Measurements from ENCODE around the gene RRP1B. TPM values are rescaled to one million over a fixed set of nuclear protein-coding genes. Genes with fewer than 3 reads are reported as not detected.

The RRP1B gene
- total and polyA plus RNA-seq, 8 donors: 4.0 to 23.6 (median 10.3) TPM

- peaks cover 88 to 100% (median 100%) of the 10 kb centered on the region in 4 donors for H3K36me3 ChIP-seq
- no peak overlapping the region for H3K4me3 ChIP-seq
- TF ChIP-seq CTCF (IDR thresholded peaks at IDR 0.05): no peak
- TF ChIP-seq POLR2AphosphoS5 (IDR thresholded peaks at IDR 0.05): no peak
- TF ChIP-seq EP300 (IDR thresholded peaks at IDR 0.05): no peak
- no peak for TF ChIP-seq POLR2A (IDR thresholded peaks at IDR 0.05)
- H3K4me1 ChIP-seq: no peaks in the 10 kb centered on the region
- no peaks in the 10 kb centered on the region for H3K27me3 ChIP-seq
- intact Hi-C loops (cut with DNase I; ENCODE audit: low total_unique reads): no loop called here
- no peak overlapping the region for H3K27ac ChIP-seq
- no peak for DNase-seq
- WGBS, 5 donors: 87 to 98% (median 95%) methylated on average over 6 to 12 of the region's 12 CpGs
- H3K9me3 ChIP-seq: no peaks in the 10 kb centered on the region
These were observed 29.5 kb downstream of the RRP1B start for GRCh38 chr21:43688906-43689305.

- WGBS, 5 donors: 93 to 96% (median 95%) methylated on average over 32 of the region's 32 CpGs
- no peaks in the 10 kb centered on the region for H3K4me1 ChIP-seq
- no peaks in the 10 kb centered on the region for H3K27me3 ChIP-seq
- DNase-seq: no peak
- H3K4me3 ChIP-seq: no peak overlapping the region
- peaks cover 91 to 100% (median 100%) of the 10 kb centered on the region in 4 donors for H3K36me3 ChIP-seq
- no peak overlapping the region for H3K27ac ChIP-seq
- intact Hi-C loops (cut with DNase I; ENCODE audit: low total_unique reads): loop anchor here (10.0 kb wide), 1 partner anchor 65 kb away; no protein-coding TSS in a partner anchor
- TF ChIP-seq EP300 (IDR thresholded peaks at IDR 0.05): no peak
- no peak for TF ChIP-seq POLR2A (IDR thresholded peaks at IDR 0.05)
- TF ChIP-seq POLR2AphosphoS5 (IDR thresholded peaks at IDR 0.05): no peak
- TF ChIP-seq CTCF (IDR thresholded peaks at IDR 0.05): no peak
- H3K9me3 ChIP-seq: no peaks in the 10 kb centered on the region
These were observed 30.4 kb downstream of the RRP1B start for GRCh38 chr21:43689556-43690337.

- DNase-seq: no peak
- TF ChIP-seq POLR2AphosphoS5 (IDR thresholded peaks at IDR 0.05) (no peak), CTCF (IDR thresholded peaks at IDR 0.05) (no peak), EP300 (IDR thresholded peaks at IDR 0.05) (no peak), POLR2A (IDR thresholded peaks at IDR 0.05) (no peak)
- no peak overlapping the region for H3K4me3 ChIP-seq
- 95 to 98% (median 95%) methylated on average over 4 to 7 of the region's 7 CpGs for WGBS, 5 donors
- H3K4me1 ChIP-seq: no peaks in the 10 kb centered on the region
- H3K27me3 ChIP-seq: no peaks in the 10 kb centered on the region
- H3K36me3 ChIP-seq: peaks cover 85 to 100% (median 100%) of the 10 kb centered on the region in 4 donors
- intact Hi-C loops (cut with DNase I; ENCODE audit: low total_unique reads): loop anchor here (10.0 kb wide), 1 partner anchor 64 kb away; no protein-coding TSS in a partner anchor
- H3K27ac ChIP-seq: no peak overlapping the region
- H3K9me3 ChIP-seq: no peaks in the 10 kb centered on the region
These were observed 31.0 kb downstream of the RRP1B start for GRCh38 chr21:43690346-43690745.

- no peak overlapping the region for H3K27ac ChIP-seq
- H3K27me3 ChIP-seq: no peaks in the 10 kb centered on the region
- no peaks in the 10 kb centered on the region for H3K4me1 ChIP-seq
- no peak for TF ChIP-seq CTCF (IDR thresholded peaks at IDR 0.05)
- TF ChIP-seq EP300 (IDR thresholded peaks at IDR 0.05): no peak
- TF ChIP-seq POLR2AphosphoS5 (IDR thresholded peaks at IDR 0.05): no peak
- TF ChIP-seq POLR2A (IDR thresholded peaks at IDR 0.05): no peak
- intact Hi-C loops (cut with DNase I; ENCODE audit: low total_unique reads): loop anchor here (10.0 kb wide), 1 partner anchor 64 kb away; no protein-coding TSS in a partner anchor
- H3K4me3 ChIP-seq: no peak overlapping the region
- peaks cover 77 to 100% (median 97%) of the 10 kb centered on the region in 4 donors for H3K36me3 ChIP-seq
- 96 to 97% (median 97%) methylated on average over 25 of the region's 25 CpGs for WGBS, 5 donors
- no peak for DNase-seq
- H3K9me3 ChIP-seq: no peaks in the 10 kb centered on the region
These were observed 31.9 kb downstream of the RRP1B start for GRCh38 chr21:43691086-43691795.

All from stomach (tissue), 9 donors.